C4-2B (cell line): ENCODE measurements around the gene CERS1.

Experiments used
- ZFX ChIP-seq: fragments of 450-650 bp; IDR thresholded peaks from 2 replicates; pipeline ENCODE4 v1.6.1; 2017
- TF ChIP-seq, protein P1 (sequence below): fragments of 450-650 bp; conservative IDR thresholded peaks from 2 replicates; pipeline ENCODE4 v1.5.1; 2017; ENCODE audit warnings: mild to moderate bottlenecking

DNA sequence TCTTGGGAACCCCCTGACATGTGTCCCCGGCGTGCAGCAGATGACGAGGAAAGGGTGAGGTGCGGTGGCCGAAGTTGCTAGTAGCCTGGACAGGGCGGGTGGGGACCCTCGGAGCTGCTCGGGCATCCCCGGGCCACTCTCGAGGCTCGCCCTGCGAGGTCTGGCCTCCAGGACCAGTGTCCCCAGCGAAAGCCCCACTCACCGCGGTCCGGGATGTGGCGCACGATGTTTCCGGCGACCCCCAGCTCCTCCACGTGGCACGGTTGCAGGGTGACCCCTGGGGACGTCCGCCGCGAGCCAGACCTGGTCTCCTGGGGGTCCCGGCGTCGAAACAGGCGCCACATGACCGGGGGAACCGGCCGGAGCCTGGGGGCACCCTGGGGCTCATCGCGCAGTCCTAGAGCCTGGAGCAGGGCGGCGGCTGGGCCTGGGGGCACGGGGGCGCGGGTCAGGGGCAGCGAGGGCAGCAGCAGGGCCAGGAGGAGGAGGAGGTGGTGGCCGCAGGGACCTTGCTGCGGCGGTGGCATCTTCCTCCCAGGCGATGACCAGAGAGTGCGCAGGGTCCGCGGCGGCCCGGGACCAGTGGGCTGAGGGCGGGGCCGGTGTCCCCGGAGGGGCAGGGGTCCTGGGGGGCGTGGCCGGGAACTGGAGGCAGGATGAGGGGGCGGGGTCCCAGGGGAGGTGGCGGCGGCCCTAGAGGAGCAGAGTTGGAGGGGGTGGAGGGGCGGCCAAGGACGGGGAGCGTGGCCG lies 26.0 kb downstream of the CERS1 start:
- TF ChIP-seq, protein P1, sequence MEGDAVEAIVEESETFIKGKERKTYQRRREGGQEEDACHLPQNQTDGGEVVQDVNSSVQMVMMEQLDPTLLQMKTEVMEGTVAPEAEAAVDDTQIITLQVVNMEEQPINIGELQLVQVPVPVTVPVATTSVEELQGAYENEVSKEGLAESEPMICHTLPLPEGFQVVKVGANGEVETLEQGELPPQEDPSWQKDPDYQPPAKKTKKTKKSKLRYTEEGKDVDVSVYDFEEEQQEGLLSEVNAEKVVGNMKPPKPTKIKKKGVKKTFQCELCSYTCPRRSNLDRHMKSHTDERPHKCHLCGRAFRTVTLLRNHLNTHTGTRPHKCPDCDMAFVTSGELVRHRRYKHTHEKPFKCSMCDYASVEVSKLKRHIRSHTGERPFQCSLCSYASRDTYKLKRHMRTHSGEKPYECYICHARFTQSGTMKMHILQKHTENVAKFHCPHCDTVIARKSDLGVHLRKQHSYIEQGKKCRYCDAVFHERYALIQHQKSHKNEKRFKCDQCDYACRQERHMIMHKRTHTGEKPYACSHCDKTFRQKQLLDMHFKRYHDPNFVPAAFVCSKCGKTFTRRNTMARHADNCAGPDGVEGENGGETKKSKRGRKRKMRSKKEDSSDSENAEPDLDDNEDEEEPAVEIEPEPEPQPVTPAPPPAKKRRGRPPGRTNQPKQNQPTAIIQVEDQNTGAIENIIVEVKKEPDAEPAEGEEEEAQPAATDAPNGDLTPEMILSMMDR: no peak
- TF ChIP-seq ZFX: no peak
